Measurements from ENCODE around the gene FNDC5.

FNDC5 gene

GRCh38 chr1:32870615-32871363 is at the start of gene FNDC5:
Gene FNDC5, minus strand, starts transcription at chr1:32870912.
- Histone ChIP-seq H3K4me2 (ENCODE audit: low read depth, low read length, poor library complexity, severe bottlenecking) (no peak within 1 kb of the TSS), H2AFZ (ENCODE audit: low read length) (no peak within 1 kb of the TSS)

DNA sequence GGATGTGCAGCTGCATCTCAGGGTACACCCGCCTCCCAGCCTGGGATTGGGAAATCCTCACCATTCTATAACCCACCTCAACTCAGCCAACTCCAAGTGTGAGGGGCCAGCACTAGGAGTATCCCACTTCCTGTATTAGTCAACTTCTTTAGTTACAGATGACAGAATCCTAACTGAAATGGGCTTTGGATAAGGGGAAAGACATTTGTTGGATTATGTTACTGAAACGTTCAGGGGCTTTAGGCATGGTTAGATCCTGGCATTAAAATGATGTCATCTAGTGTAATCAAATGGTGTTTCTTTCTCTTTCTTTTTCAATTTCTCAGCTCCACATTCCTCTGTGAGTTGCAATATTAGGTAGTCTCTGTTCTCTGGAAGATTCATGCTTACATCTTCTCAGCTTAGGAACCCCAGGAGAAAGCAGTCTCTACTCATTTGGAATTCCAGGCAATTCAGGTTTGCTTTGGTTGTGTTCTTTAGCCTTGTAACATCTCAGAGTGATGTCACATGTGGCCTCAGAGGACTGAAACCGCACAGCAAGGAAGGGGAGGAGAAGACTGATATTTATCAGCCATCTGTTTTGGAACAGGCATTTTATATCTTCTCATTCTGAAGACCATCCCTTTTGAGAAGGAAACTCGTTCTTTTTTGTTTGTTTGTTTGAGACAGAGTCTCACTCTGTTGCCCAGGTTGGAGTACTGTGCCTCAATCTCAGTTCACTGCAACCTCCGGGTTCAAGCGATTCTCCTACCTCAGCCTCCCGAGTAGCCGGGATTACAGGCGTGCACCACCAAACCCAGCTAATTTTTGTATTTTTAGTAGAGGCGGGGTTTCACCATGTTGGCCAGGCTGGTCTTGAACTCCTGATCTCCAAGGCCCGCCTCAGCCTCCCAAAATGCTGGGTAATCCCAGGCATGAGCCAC is 49.4 kb upstream of the FNDC5 start:
- H3K9me3 ChIP-seq (ENCODE audit: insufficient read depth, low read depth, low read length), result no peaks in the 10 kb centered on the region
- no peaks in the 10 kb centered on the region for H3F3A ChIP-seq (ENCODE audit: low read depth)
- H3K4me1 ChIP-seq (ENCODE audit: insufficient read depth, low read length, poor library complexity, severe bottlenecking), result no peaks in the 10 kb centered on the region
- H3K9me2 ChIP-seq (replicated peaks; ENCODE audit: low read depth, low read length), result no peaks in the 10 kb centered on the region
- H3K79me2 ChIP-seq (ENCODE audit: insufficient read depth, low read length), result no peaks in the 10 kb centered on the region
- no peak overlapping the region for H3K4me3 ChIP-seq (ENCODE audit: low read length, poor library complexity, severe bottlenecking)
- H3K9ac ChIP-seq (ENCODE audit: low read depth, low read length, poor library complexity, severe bottlenecking), result no peak overlapping the region
- no peaks in the 10 kb centered on the region for H4K20me1 ChIP-seq (ENCODE audit: insufficient read depth, low read length, poor library complexity, severe bottlenecking)
- TF ChIP-seq EZH2phosphoT487 (IDR thresholded peaks at IDR 0.05; ENCODE audit: borderline replicate concordance) (no peak), CTCF (conservative IDR thresholded peaks at IDR 0.05; ENCODE audit: low read length) (no peak)
- H3K27me3 ChIP-seq (ENCODE audit: insufficient read depth, low read length, poor library complexity, severe bottlenecking), result peaks cover 76% of the 10 kb centered on the region
- H3K36me3 ChIP-seq (ENCODE audit: insufficient read depth, low read length), result no peaks in the 10 kb centered on the region
- H2AFZ ChIP-seq (ENCODE audit: low read length), result no peak overlapping the region
- H3K4me2 ChIP-seq (ENCODE audit: low read depth, low read length, poor library complexity, severe bottlenecking), result no peak overlapping the region

More at GRCh38 chr1:32870615-32871363, at the start of gene FNDC5:
- H4K20me1 ChIP-seq (ENCODE audit: insufficient read depth, low read length, poor library complexity, severe bottlenecking), result no peaks in the 10 kb centered on the region
- no peaks in the 10 kb centered on the region for H3K9me2 ChIP-seq (replicated peaks; ENCODE audit: low read depth, low read length)
- TF ChIP-seq CTCF (conservative IDR thresholded peaks at IDR 0.05; ENCODE audit: low read length), result no peak
- H3K36me3 ChIP-seq (ENCODE audit: insufficient read depth, low read length), result no peaks in the 10 kb centered on the region
- H3K79me2 ChIP-seq (ENCODE audit: insufficient read depth, low read length), result no peaks in the 10 kb centered on the region
- H3K9ac ChIP-seq (ENCODE audit: low read depth, low read length, poor library complexity, severe bottlenecking), result no peak within 1 kb of the TSS
- H3F3A ChIP-seq (ENCODE audit: low read depth), result no peaks in the 10 kb centered on the region
- no peaks in the 10 kb centered on the region for H3K9me3 ChIP-seq (ENCODE audit: insufficient read depth, low read depth, low read length)
- peaks cover 10% of the 10 kb centered on the region for H3K4me1 ChIP-seq (ENCODE audit: insufficient read depth, low read length, poor library complexity, severe bottlenecking)
- H3K4me3 ChIP-seq (ENCODE audit: low read length, poor library complexity, severe bottlenecking), result no peak within 1 kb of the TSS
- H3K27me3 ChIP-seq (ENCODE audit: insufficient read depth, low read length, poor library complexity, severe bottlenecking), result no peaks in the 10 kb centered on the region

GRCh38 chr1:32918179-32918578 is 47.5 kb upstream of the FNDC5 start:
- Histone ChIP-seq H3K9me3 (ENCODE audit: insufficient read depth, low read depth, low read length) (no peaks in the 10 kb centered on the region), H3K27me3 (ENCODE audit: insufficient read depth, low read length, poor library complexity, severe bottlenecking) (peaks cover 67% of the 10 kb centered on the region)

More at GRCh38 chr1:32918179-32918578, 47.5 kb upstream of the FNDC5 start:
- Histone ChIP-seq H3K79me2 (ENCODE audit: insufficient read depth, low read length) (no peaks in the 10 kb centered on the region), H3F3A (ENCODE audit: low read depth) (no peaks in the 10 kb centered on the region), H3K4me2 (ENCODE audit: low read depth, low read length, poor library complexity, severe bottlenecking) (no peak overlapping the region), H3K36me3 (ENCODE audit: insufficient read depth, low read length) (no peaks in the 10 kb centered on the region), H3K4me3 (ENCODE audit: low read length, poor library complexity, severe bottlenecking) (no peak overlapping the region), H3K9ac (ENCODE audit: low read depth, low read length, poor library complexity, severe bottlenecking) (no peak overlapping the region), H3K4me1 (ENCODE audit: insufficient read depth, low read length, poor library complexity, severe bottlenecking) (no peaks in the 10 kb centered on the region), H3K9me2 (replicated peaks; ENCODE audit: low read depth, low read length) (no peaks in the 10 kb centered on the region), H2AFZ (ENCODE audit: low read length) (no peak overlapping the region), H4K20me1 (ENCODE audit: insufficient read depth, low read length, poor library complexity, severe bottlenecking) (no peaks in the 10 kb centered on the region)
- TF ChIP-seq CTCF (conservative IDR thresholded peaks at IDR 0.05; ENCODE audit: low read length) (no peak), EZH2phosphoT487 (IDR thresholded peaks at IDR 0.05; ENCODE audit: borderline replicate concordance) (no peak)

All from Loucy (cell line).